Activated CD4-positive, alpha-beta memory T cell treated with anti-CD3 and anti-CD28 coated beads for 36 hours (primary cell): ENCODE data around the gene IFNA1. TPM values are rescaled to one million over a fixed set of nuclear protein-coding genes. Genes with fewer than 3 reads are reported as not detected.
"Not testable (repeated sequence)": the region's sequence is repeated elsewhere in the genome, so short reads cannot be mapped to it uniquely, and the experiment has no call there.

Experiments used
- CTCF ChIA-PET: fragments of 350-600 bp; sonication (Branson Sonifier 250); formaldehyde crosslinking; loops from one replicate; lab custom pipeline; 2021; ENCODE audit warnings: antibody characterized with exemption, inconsistent platforms; lab: Charles Lee
- POLR2A ChIA-PET: fragments of 350-600 bp; sonication (Branson Sonifier 250); formaldehyde crosslinking; loops from one replicate; lab custom pipeline; 2021; ENCODE audit warnings: antibody characterized with exemption; lab: Charles Lee
- DNase-seq: peaks from one replicate; pipeline ENCODE4 v3.0.0-alpha.2; 2020
- H3K27ac Mint-ChIP-seq: one replicate; pipeline ENCODE4 v1.8.0; 2021; ENCODE audit warnings: mixed read lengths
- H3K27me3 Mint-ChIP-seq: one replicate; pipeline ENCODE4 v1.8.0; 2021; ENCODE audit warnings: mixed read lengths
- H3K36me3 Mint-ChIP-seq: one replicate; pipeline ENCODE4 v1.8.0; 2021; ENCODE audit warnings: mixed read lengths
- H3K4me1 Mint-ChIP-seq: one replicate; pipeline ENCODE4 v1.8.0; 2021; ENCODE audit warnings: low read depth, mixed read lengths
- H3K4me3 Mint-ChIP-seq: one replicate; pipeline ENCODE4 v1.8.0; 2021; ENCODE audit warnings: mild to moderate bottlenecking, mixed read lengths
- H3K9me3 Mint-ChIP-seq: one replicate; pipeline ENCODE4 v1.8.0; 2021; ENCODE audit warnings: mixed read lengths
- intact Hi-C: fragments of 100-400 bp; cut with micrococcal nuclease; formaldehyde crosslinking; loops from one replicate; pipeline ENCODE4 v1.15.1; 2023
- total RNA-seq, 2 experiments: library from RNA; stranded (reverse); gene quantifications; one replicate each; pipeline ENCODE4 v1.2.3, GENCODE V29; 2021

IFNA1 gene
- total RNA-seq, 2 experiments from 2014 or later, result not detected

DNA sequence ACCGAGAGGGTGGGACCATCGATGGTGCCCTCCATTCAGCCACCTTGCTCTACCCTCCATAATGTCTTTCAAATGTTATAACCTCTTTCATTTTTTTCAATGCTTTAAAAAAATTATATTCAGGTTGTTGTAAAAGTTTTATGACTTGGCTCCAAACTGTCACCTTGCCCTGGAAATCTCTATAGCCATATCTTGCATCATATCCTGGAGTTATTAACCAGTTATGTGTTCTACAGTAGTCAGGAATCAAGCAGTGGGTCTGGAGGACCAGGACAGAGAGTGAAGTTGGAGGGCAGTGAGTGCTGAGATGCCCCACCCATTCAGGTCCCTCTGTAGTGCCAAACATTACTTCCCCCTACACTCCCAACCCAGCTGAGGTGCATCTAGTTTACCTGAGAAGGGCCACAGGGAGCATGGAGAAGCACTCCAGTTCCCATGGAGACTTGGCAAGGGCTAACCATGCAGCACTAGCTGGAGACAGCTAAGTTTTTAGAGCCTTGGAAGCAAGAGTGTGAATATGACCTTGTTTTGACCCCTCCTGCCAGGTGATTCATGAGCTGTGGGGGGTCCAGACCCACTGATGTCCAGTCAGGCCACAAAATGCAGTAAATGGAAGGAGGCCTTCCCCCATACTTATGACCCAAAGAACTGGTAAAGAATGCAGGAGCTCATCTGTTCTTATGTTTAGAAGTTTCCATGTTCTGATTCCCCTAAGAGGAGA, 25.9 kb upstream of the IFNA1 start:
- no peaks in the 10 kb centered on the region for H3K36me3 Mint-ChIP-seq
- intact Hi-C loops, result no loop called here
- peaks cover 13% of the 10 kb centered on the region for H3K27me3 Mint-ChIP-seq
- ChIA-PET POLR2A (no interaction called here), CTCF (interaction anchor here (1.0 to 2.4 kb wide), 2 partner anchors 18 to 88 kb away, joined by 3 to 8 read pairs; no protein-coding TSS in a partner anchor)
- H3K4me1 Mint-ChIP-seq, result no peaks in the 10 kb centered on the region
- DNase-seq, result no peak
- no peak overlapping the region for H3K4me3 Mint-ChIP-seq
- no peaks in the 10 kb centered on the region for H3K9me3 Mint-ChIP-seq
- no peak overlapping the region for H3K27ac Mint-ChIP-seq

DNA sequence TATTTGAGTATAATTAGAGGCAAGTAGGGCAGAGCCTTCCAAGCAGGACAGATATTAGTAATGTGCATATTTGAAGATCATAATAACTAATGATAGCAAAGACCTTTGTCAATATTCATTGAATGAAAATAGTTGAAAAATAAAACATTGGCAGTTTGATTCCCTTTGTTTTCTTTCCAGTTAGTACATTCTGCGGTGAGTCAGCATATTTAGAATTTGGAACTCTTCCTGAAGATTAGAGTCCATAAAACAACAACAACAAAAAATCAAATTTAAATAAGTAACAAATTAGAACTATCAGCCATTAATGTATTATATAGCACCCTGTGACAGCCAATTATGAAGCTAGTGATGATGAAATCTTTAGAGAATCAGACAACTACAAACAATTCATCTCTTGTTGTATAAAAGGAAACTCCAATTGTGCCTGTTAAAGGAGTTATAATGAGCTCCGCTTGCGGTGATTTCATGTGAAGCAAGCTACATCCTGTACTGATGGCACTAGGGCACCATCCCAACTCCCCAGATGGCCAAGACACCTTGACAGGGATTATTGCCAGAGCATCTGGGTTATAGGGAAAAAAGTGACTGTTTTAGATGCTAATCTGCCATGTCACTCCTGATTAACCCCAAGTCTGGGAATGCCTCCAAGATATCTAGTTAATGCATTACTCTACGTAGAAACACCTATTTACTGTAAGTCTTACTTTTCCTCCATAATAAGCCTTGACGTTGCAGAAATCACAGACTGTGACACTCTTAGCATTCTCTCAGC, 24.6 kb upstream of the IFNA1 start:
- H3K4me1 Mint-ChIP-seq, result no peaks in the 10 kb centered on the region
- H3K4me3 Mint-ChIP-seq, result no peak overlapping the region
- intact Hi-C loops, result no loop called here
- DNase-seq, result no peak
- H3K9me3 Mint-ChIP-seq, result no peaks in the 10 kb centered on the region
- ChIA-PET CTCF (interaction anchor here (0.6 to 2.4 kb wide), 3 partner anchors 89 to 97 kb away, joined by 3 to 8 read pairs (median 4); no protein-coding TSS in a partner anchor), POLR2A (no interaction called here)
- no peak overlapping the region for H3K27ac Mint-ChIP-seq
- H3K27me3 Mint-ChIP-seq, result peaks cover 7% of the 10 kb centered on the region
- H3K36me3 Mint-ChIP-seq, result no peaks in the 10 kb centered on the region

DNA sequence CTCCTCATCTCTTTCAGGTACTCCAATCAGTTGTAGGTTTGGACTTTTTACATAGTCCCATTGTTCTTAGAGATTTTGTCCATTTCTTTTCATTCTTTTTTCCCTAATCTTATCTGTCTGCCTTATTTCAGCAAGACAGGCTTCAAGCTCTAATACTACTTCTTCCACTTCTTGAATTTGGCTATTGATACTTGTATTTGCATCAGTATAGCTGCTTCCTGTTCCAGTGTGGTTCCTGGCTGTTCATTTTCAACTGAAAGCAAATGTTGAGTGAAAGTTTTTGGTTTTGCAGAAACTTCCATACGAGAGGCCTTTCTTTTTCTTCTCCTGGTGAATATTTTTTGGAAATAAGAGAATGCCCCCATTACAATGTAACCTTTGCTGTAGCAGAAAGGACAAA, 12.0 kb upstream of the IFNA1 start:
- intact Hi-C loops, result no loop called here
- Mint-ChIP-seq H3K9me3 (no peaks in the 10 kb centered on the region), H3K4me1 (no peaks in the 10 kb centered on the region), H3K27me3 (peaks cover 11% of the 10 kb centered on the region), H3K36me3 (no peaks in the 10 kb centered on the region), H3K27ac (no peak overlapping the region), H3K4me3 (no peak overlapping the region)
- ChIA-PET POLR2A (no interaction called here), CTCF (no interaction called here)
- no peak for DNase-seq

DNA sequence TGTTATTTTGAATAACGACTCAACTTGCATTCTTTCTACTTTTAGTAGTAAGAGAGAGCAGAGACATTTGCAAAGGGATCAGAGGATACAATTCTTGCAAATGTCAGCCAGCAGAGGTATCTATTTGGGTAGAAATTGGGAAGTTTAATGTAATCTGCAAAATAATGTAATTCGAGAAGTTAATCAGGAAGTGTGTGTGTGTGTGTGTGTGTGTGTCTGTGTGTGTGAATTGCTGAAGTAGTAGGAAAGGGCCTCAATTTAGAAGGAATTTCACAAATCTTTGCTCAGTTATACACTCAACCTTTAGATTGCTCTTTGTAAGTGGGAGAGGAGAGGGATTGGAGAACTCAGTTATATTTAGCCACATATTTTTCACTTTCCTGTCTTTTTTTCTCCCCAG, 11.0 kb upstream of the IFNA1 start:
- DNase-seq, result no peak
- ChIA-PET POLR2A (no interaction called here), CTCF (no interaction called here)
- Mint-ChIP-seq H3K9me3 (no peaks in the 10 kb centered on the region), H3K27ac (no peak overlapping the region), H3K36me3 (no peaks in the 10 kb centered on the region), H3K27me3 (peaks cover 15% of the 10 kb centered on the region), H3K4me3 (no peak overlapping the region), H3K4me1 (no peaks in the 10 kb centered on the region)
- intact Hi-C loops, result no loop called here

DNA sequence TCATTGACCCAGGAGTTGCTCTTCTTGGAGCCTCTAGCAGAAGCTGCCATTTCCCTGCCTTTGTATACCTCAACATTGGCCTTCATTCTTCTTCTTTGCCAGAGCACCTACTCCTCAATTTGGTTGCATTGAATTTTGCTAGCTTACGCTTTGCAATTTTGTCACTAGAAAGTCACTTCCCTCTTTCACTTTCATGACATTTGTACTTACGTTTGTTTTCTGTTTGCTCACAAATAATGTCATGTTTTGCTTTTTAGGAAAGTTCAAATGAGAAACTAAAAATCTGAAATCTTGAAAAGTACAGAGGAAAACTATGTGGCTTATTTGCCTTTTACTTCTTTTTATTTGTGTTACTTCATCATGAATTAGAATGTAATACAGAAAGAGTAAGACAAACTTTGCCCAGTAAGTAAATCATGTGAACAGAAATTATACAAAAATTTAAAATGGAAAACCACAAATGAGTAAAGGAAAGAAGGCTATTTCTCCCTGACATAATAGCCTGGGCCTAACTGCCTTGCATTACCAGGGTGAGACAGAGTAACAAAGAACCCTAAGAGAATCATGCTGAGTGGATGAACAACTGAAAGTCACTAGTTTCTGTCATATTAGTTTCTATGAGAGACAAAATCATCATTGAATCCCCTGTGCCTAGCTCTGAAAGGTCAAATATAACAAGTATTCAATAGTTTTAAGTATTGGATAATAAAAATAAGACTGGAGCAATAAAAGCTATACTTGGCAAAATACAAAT, 7.4 kb upstream of the IFNA1 start:
- H3K4me3 Mint-ChIP-seq, result no peak overlapping the region
- H3K27ac Mint-ChIP-seq, result no peak overlapping the region
- no peaks in the 10 kb centered on the region for H3K4me1 Mint-ChIP-seq
- H3K9me3 Mint-ChIP-seq, result no peaks in the 10 kb centered on the region
- ChIA-PET CTCF (interaction anchor here (1.1 to 4.1 kb wide), 5 partner anchors 8 to 39 kb away, joined by 3 to 47 read pairs (median 6); no protein-coding TSS in a partner anchor), POLR2A (no interaction called here)
- intact Hi-C loops, result no loop called here
- H3K27me3 Mint-ChIP-seq, result peaks cover 16% of the 10 kb centered on the region
- DNase-seq, result no peak
- no peaks in the 10 kb centered on the region for H3K36me3 Mint-ChIP-seq

DNA sequence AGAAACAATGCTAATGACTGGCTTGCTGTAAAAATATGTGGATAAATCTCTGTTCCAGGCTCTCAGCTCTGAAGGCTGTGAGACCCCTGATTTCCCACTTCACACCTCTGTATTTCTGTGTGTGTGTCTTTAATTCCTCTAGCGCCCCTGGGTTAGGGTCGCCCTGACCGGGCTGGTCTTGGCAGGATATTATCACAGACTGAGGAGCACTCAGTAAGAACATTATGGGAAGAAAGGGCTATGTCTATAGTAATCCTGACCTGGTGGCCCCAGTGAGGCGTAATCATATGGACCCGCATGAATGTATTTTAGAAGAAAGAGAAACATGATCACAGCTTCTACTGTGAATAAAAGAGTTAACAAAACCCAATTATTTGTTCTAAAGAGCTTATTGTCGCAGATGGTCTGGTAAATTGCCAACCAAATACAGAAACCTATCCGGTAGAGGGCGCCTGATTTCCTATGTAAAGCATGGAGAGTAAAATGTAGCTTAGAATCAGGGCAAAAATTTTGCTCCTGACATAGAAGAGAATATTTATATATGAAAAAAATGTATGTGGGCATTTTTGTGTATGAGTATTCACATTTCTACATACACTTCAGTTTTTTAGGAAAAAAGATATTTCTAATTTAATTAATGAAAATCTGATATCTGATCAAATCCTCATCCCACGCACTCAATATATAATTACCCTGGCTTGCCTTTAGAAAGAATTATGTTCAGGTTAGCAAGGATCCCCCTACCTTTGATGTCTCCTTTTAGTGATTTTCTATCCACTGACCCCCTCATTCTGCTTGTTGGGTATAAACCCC, 5.8 kb upstream of the IFNA1 start:
- Mint-ChIP-seq H3K4me3 (no peak overlapping the region), H3K36me3 (no peaks in the 10 kb centered on the region), H3K4me1 (no peaks in the 10 kb centered on the region), H3K27ac (no peak overlapping the region), H3K27me3 (peaks cover 13% of the 10 kb centered on the region), H3K9me3 (no peaks in the 10 kb centered on the region)
- CTCF ChIA-PET, result interaction anchor here (0.6 to 4.1 kb wide), 49 partner anchors 10 to 1055 kb away, joined by 3 to 47 read pairs (median 4); partner anchors contain the start of genes IFNA8 and KLHL9
- intact Hi-C loops, result loop anchor here (1.0 kb wide), 2 partner anchors 21 to 355 kb away; no protein-coding TSS in a partner anchor
- DNase-seq, result peak; percentile 35
- POLR2A ChIA-PET, result no interaction called here

DNA sequence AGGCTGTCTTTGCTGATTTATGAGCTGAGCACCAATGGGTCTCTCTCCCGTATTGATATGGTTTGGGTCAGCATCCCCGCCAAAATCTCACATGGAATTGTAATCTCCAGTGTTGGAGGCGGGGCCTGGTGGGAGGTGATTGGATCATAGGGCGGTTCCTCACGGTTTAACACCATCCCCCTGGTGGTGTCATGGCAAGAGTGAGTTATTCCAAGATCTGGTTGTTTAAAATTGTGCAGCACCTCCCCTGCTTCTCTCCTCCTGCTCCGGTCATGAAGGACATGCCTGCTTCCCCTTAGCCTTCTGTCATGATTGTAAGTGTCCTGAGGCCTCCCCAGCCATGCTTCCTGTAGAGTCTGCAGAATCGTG, 5.2 kb upstream of the IFNA1 start:
- POLR2A ChIA-PET, DNase-seq, H3K4me3 Mint-ChIP-seq, intact Hi-C loops, H3K36me3 Mint-ChIP-seq, H3K9me3 Mint-ChIP-seq, H3K4me1 Mint-ChIP-seq, H3K27ac Mint-ChIP-seq: not testable (repeated sequence)
- H3K27me3 Mint-ChIP-seq, result peaks cover 13% of the 10 kb centered on the region
- CTCF ChIA-PET, result interaction anchor here (0.6 to 4.1 kb wide), 48 partner anchors 10 to 1056 kb away, joined by 3 to 47 read pairs (median 4); partner anchors contain the start of genes IFNA8 and KLHL9

DNA sequence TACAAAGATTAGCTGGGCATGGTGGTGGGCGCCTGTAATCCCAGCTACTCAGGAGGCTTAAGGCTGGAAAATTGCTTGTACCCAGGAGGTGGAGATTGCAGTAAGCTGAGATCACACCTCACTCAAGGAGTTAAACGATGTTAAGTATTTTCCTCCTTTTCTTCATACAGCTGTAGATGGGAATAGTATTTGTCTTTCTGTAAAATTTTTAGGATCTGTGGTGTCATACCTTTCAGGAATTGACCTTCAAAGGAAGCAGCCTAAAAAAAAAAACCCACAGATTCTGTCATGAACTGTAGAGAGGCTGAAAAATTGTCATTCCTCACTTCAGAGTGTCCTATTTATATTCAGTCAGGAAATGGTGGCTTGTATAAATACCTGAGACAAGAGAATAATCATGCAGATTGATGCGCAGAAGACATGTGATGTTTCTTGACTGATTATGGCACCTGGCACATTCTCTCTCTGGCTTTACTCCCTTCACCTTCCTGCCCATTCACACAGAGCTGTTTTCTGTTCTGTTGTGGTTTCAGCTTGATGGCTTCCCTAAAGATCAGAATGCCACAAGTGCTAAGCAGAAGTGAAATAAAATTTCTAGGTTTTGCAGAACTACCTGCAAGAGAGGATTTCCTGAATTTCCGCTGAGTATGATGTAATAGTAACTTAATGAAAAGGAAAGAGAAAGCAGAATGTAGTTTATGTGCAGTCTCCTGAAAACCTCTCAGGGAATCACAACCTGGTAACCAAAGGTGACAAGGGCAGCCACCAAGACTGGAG, 3.8 kb downstream of the IFNA1 start:
- ChIA-PET CTCF (interaction anchor here (1.1 to 6.3 kb wide), 2 partner anchors 10 to 48 kb away, joined by 4 to 47 read pairs; no protein-coding TSS in a partner anchor), POLR2A (no interaction called here)
- H3K36me3 Mint-ChIP-seq, result no peaks in the 10 kb centered on the region
- H3K9me3 Mint-ChIP-seq, result no peaks in the 10 kb centered on the region
- H3K27ac Mint-ChIP-seq, result no peak overlapping the region
- no peak for DNase-seq
- H3K4me1 Mint-ChIP-seq, result peaks cover 10% of the 10 kb centered on the region
- H3K4me3 Mint-ChIP-seq, result no peak overlapping the region
- no peaks in the 10 kb centered on the region for H3K27me3 Mint-ChIP-seq
- intact Hi-C loops, result no loop called here

DNA sequence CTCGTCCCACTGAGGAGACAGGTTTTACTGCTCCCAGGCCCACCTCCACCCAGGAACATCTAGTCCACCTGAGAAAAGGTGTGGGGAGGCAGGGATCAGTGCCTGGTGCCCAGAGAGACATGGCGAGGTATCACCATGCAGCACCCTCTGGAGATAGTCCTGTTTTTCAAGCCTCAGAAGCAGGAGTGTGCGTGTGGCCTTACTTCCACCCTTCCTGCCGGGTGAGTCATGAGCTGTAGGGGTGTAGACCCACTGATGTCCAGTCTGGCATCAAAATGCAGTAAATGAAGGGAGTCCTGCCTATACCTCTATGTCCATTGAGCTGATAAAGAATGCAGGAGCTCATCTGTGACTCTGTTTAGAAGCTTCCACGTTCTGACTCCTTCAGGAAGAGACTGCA, 9.1 kb downstream of the IFNA1 start:
- DNase-seq, H3K36me3 Mint-ChIP-seq, H3K9me3 Mint-ChIP-seq, H3K27me3 Mint-ChIP-seq, H3K4me3 Mint-ChIP-seq, POLR2A ChIA-PET, intact Hi-C loops, H3K4me1 Mint-ChIP-seq, H3K27ac Mint-ChIP-seq: not testable (repeated sequence)
- CTCF ChIA-PET, result interaction anchor here (1.3 kb wide), 1 partner anchor 14 kb away, joined by 3 read pairs; no protein-coding TSS in a partner anchor

DNA sequence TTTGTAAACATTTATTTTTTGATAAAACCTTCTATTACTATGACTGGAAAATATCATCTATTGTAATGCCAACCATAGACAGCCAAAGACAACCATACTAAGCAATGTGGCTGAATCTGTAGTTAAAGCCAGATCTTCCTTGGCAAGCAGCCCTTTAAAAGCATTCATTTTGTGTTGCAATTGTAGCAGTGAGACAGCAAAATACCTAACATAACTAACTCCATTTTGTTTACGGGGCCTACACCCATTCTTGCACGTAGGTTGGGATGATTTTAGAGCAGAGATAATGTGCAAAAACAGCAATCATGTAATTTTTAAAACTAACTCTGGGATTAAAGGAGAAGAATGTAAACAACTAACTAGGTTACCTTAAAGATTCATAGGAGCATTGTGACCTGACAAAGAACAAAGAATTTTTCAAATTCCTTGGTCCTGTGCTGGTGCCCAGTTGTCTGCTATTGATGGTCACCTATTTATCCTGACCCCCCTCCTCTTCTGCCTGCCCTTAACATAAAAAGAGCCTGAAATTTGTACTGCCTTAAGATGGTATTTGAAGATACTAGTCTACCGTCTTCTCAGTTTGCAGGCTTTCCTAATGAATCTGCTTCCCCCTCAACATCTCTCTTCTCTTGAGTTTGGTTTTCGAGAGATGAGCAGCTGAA, 10.6 kb downstream of the IFNA1 start:
- intact Hi-C loops, result no loop called here
- CTCF ChIA-PET, result interaction anchor here (1.3 kb wide), 1 partner anchor 16 kb away, joined by 3 read pairs; no protein-coding TSS in a partner anchor

More for the DNA sequence above, 10.6 kb downstream of the IFNA1 start:
- Mint-ChIP-seq H3K4me3 (no peak overlapping the region), H3K9me3 (no peaks in the 10 kb centered on the region), H3K4me1 (no peaks in the 10 kb centered on the region), H3K36me3 (no peaks in the 10 kb centered on the region), H3K27me3 (peaks cover 1% of the 10 kb centered on the region), H3K27ac (no peak overlapping the region)
- POLR2A ChIA-PET, result no interaction called here
- DNase-seq, result no peak
